OCI-LY1 (cell line): Measurements from ENCODE around the gene TLR9.

Experiments
- H2AFZ ChIP-seq: fragments of 200-600 bp; sonication (generic), shearing (Covaris generic); 2 replicates; pipeline ENCODE4 v1.6.0; 2014; ENCODE audit warnings: antibody characterized with exemption, mild to moderate bottlenecking, low read length
- H3F3A ChIP-seq: fragments of 200-600 bp; sonication (generic), shearing (Covaris generic); 2 replicates; pipeline ENCODE4 v1.6.0; 2014; ENCODE audit warnings: mild to moderate bottlenecking, antibody characterized with exemption, low read length, moderate library complexity; ENCODE audit not compliant: insufficient read depth
- H3K27ac ChIP-seq: fragments of 200-600 bp; sonication (generic); 2 replicates; pipeline ENCODE4 v1.5.1; 2014; ENCODE audit warnings: low read length, mixed run types, mild to moderate bottlenecking, low read depth; ENCODE audit not compliant: poor library complexity, severe bottlenecking
- H3K27me3 ChIP-seq: fragments of 200-600 bp; sonication (generic); 2 replicates; pipeline ENCODE4 v1.6.0; 2014; ENCODE audit warnings: antibody characterized with exemption, mild to moderate bottlenecking, low read length, moderate library complexity; ENCODE audit not compliant: insufficient read depth
- H3K36me3 ChIP-seq: fragments of 200-600 bp; sonication (generic); 2 replicates; pipeline ENCODE4 v1.6.1; 2014; ENCODE audit warnings: mild to moderate bottlenecking, antibody characterized with exemption, low read length, moderate library complexity, mixed read lengths; ENCODE audit not compliant: insufficient read depth
- H3K4me1 ChIP-seq: fragments of 200-600 bp; sonication (generic); 2 replicates; pipeline ENCODE4 v1.5.1; 2014; ENCODE audit warnings: mild to moderate bottlenecking, low read length, moderate library complexity; ENCODE audit not compliant: insufficient read depth, severe bottlenecking
- H3K4me2 ChIP-seq: fragments of 200-600 bp; sonication (generic), shearing (Covaris generic); 2 replicates; pipeline ENCODE4 v1.6.1; 2014; ENCODE audit warnings: low read length
- H3K4me3 ChIP-seq: fragments of 200-600 bp; sonication (generic); 2 replicates; pipeline ENCODE4 v1.5.1; 2014; ENCODE audit warnings: low read length, low read depth, mild to moderate bottlenecking, mixed read lengths; ENCODE audit not compliant: poor library complexity, severe bottlenecking
- H3K79me2 ChIP-seq: fragments of 200-600 bp; shearing (Covaris generic); 2 replicates; pipeline ENCODE4 v1.6.1; 2016; ENCODE audit warnings: mixed run types, low read length, mixed read lengths; ENCODE audit not compliant: insufficient read depth
- H3K9ac ChIP-seq: fragments of 200-600 bp; sonication (generic), shearing (Covaris generic); 2 replicates; pipeline ENCODE4 v1.6.1; 2014; ENCODE audit warnings: mild to moderate bottlenecking, low read length, mixed read lengths
- H3K9me2 ChIP-seq: fragments of 200-600 bp; sonication (generic), shearing (Covaris generic); 2 replicates; pipeline ENCODE4 v1.6.1; 2014; ENCODE audit warnings: low read depth, mild to moderate bottlenecking, low read length, mixed read lengths
- H3K9me3 ChIP-seq: fragments of 200-600 bp; shearing (Covaris generic); 2 replicates; pipeline ENCODE4 v1.6.1; 2014; ENCODE audit warnings: low read length, mixed read lengths
- H4K20me1 ChIP-seq: fragments of 200-600 bp; sonication (generic), shearing (Covaris generic); 2 replicates; pipeline ENCODE4 v1.6.0; 2016; ENCODE audit warnings: mild to moderate bottlenecking, low read length; ENCODE audit not compliant: insufficient read depth
- CTCF ChIP-seq: fragments of 200-600 bp; sonication (generic), shearing (Covaris generic); IDR thresholded peaks from 2 replicates; pipeline ENCODE4 v1.5.1; 2017; ENCODE audit warnings: mild to moderate bottlenecking, antibody characterized with exemption, low read length, moderate library complexity, mixed read lengths
- EZH2 ChIP-seq: fragments of 200-600 bp; sonication (generic), shearing (Covaris generic); IDR thresholded peaks from 2 replicates; pipeline ENCODE4 v1.8.0; 2017; ENCODE audit warnings: borderline replicate concordance, mixed run types, mild to moderate bottlenecking, antibody characterized with exemption, low read length, moderate library complexity, mixed read lengths

The TLR9 gene

GRCh38 chr3:52176180-52176752, 49.2 kb downstream of the TLR9 start:
- Histone ChIP-seq H3K9me2 (no peaks in the 10 kb centered on the region), H3F3A (no peaks in the 10 kb centered on the region), H3K36me3 (no peaks in the 10 kb centered on the region), H3K4me2 (no peak overlapping the region), H3K4me1 (no peaks in the 10 kb centered on the region), H4K20me1 (no peaks in the 10 kb centered on the region), H3K9ac (no peak overlapping the region), H3K27me3 (no peaks in the 10 kb centered on the region), H3K9me3 (no peaks in the 10 kb centered on the region), H3K4me3 (no peak overlapping the region), H3K27ac (no peak overlapping the region), H3K79me2 (no peaks in the 10 kb centered on the region), H2AFZ (no peak overlapping the region)
- TF ChIP-seq CTCF = no peak
- no peak for TF ChIP-seq EZH2

- Histone ChIP-seq H4K20me1 (no peaks in the 10 kb centered on the region), H3K27me3 (no peaks in the 10 kb centered on the region), H3F3A (no peaks in the 10 kb centered on the region), H3K4me3 (no peak overlapping the region), H3K9me2 (no peaks in the 10 kb centered on the region), H3K79me2 (no peaks in the 10 kb centered on the region), H3K36me3 (no peaks in the 10 kb centered on the region), H3K9ac (no peak overlapping the region), H3K27ac (no peak overlapping the region), H2AFZ (no peak overlapping the region), H3K4me2 (no peak overlapping the region), H3K4me1 (no peaks in the 10 kb centered on the region), H3K9me3 (no peaks in the 10 kb centered on the region)
- TF ChIP-seq EZH2 (no peak), CTCF (no peak)
These were observed 49.8 kb downstream of the TLR9 start for GRCh38 chr3:52175416-52176179.

DNA sequence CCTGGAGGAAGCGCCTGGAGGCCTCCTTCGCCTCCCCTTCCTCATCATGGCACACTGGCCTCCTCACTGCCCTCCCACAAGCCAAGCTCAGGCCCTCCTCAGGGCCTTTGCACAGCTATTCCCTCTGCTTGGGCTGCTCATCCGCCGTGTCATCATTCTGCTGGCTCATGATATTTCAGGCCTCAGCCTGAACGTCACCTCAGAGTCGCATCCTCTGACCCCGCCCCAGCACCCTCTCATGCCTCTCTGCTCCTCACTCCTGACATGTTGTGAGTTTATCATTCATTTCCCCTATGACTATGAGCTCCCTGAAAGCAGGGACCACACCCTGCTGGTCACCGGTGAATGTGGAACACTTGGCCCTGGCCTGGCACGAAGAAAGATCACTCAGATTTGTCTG, 50.5 kb downstream of the TLR9 start:
- Histone ChIP-seq H3K4me1 (no peaks in the 10 kb centered on the region), H3K27ac (no peak overlapping the region), H3K9ac (no peak overlapping the region), H3K4me2 (no peak overlapping the region), H3K79me2 (no peaks in the 10 kb centered on the region), H3K27me3 (no peaks in the 10 kb centered on the region), H2AFZ (no peak overlapping the region), H3K4me3 (no peak overlapping the region), H3K36me3 (no peaks in the 10 kb centered on the region), H3F3A (no peaks in the 10 kb centered on the region), H3K9me3 (no peaks in the 10 kb centered on the region), H3K9me2 (no peaks in the 10 kb centered on the region), H4K20me1 (no peaks in the 10 kb centered on the region)
- TF ChIP-seq EZH2 (no peak), CTCF (no peak)
